Kidney (tissue), 14 donors: ENCODE measurements around the gene MEGF11. TPM values are rescaled to one million over a fixed set of nuclear protein-coding genes. Genes with fewer than 3 reads are reported as not detected.

ENCODE experiments used
- DNase-seq, 5 donors: peaks; one replicate each; pipeline ENCODE4 v3.0.0-alpha.2; 2013 to 2020
- FAIRE-seq: peaks from 2 replicates; lab custom pipeline; 2012; peaks lifted over from hg19 to GRCh38; lab: Jason Lieb, UNC
- H3K27ac ChIP-seq, 2 donors: one replicate each; pipeline ENCODE4 v1.7.0; 2013; ENCODE audit warnings: low read depth in 2 of 2, low read length in 2 of 2, inconsistent platforms in 1 of 2
- H3K27me3 ChIP-seq: one replicate; pipeline ENCODE4 v1.7.1; 2013; ENCODE audit warnings: low read length, inconsistent platforms; ENCODE audit not compliant: control insufficient read depth, insufficient read depth
- H3K36me3 ChIP-seq, 3 donors: one replicate each; pipeline versions ENCODE4 v1.7.0 to v1.7.1; 2013; ENCODE audit warnings: low read length in 3 of 3, control low read depth in 1 of 3, inconsistent platforms in 1 of 3; ENCODE audit not compliant: insufficient read depth in 3 of 3, control insufficient read depth in 2 of 3
- H3K4me1 ChIP-seq, 3 donors: one replicate each; pipeline versions ENCODE4 v1.7.0 to v1.7.1; 2013; ENCODE audit warnings: low read length in 3 of 3, inconsistent platforms in 1 of 3, low read depth in 1 of 3; ENCODE audit not compliant: control insufficient read depth in 2 of 3, insufficient read depth in 2 of 3
- H3K4me3 ChIP-seq, 3 donors: one replicate each; pipeline versions ENCODE4 v1.7.0 to v1.8.1; 2013; ENCODE audit warnings: low read length in 3 of 3, control low read depth in 1 of 3, inconsistent platforms in 1 of 3
- H3K9ac ChIP-seq, 3 donors: one replicate each; pipeline versions ENCODE4 v1.7.0 to v1.7.1; 2013; ENCODE audit warnings: low read length in 3 of 3, control low read depth in 1 of 3, inconsistent platforms in 1 of 3
- H3K9me3 ChIP-seq, 3 donors: one replicate each; pipeline versions ENCODE4 v1.7.0 to v1.7.1; 2013; ENCODE audit warnings: low read length in 3 of 3, control low read depth in 1 of 3, inconsistent platforms in 1 of 3; ENCODE audit not compliant: control insufficient read depth in 2 of 3, insufficient read depth in 1 of 3
- intact Hi-C: fragments of 100-400 bp; cut with DNase I; formaldehyde crosslinking; loops from one replicate; pipeline ENCODE4 v1.11.1; 2022
- polyA plus RNA-seq: library from polyadenylated mRNA; stranded (reverse); fragments of 350-450 nt; fragmentation: Illumina TruSeq; extraction: RNeasy Lipid Tissue Mini Kit (QIAGEN cat#74804); gene quantifications from one replicate; pipeline ENCODE4 v1.2.3, GENCODE V29; 2014; ENCODE audit warnings: low read depth, low replicate concordance; ENCODE audit not compliant: insufficient read depth
- total RNA-seq: library from RNA; stranded (reverse); fragmentation: NEBNext Ultra II Directional; extraction: Animal tissue kit (Norgen Biotek cat#: 25700); gene quantifications from one replicate; pipeline ENCODE4 v1.2.1, GENCODE V29; 2021
- TF ChIP-seq, protein P1 (sequence below): IDR thresholded peaks from 3 replicates; pipeline ENCODE4 v1.5.1; 2012; ENCODE audit warnings: mild to moderate bottlenecking, moderate library complexity, borderline replicate concordance; ENCODE audit not compliant: insufficient read depth; ENCODE audit errors: extremely low read depth
- donor health status: control.
- donor health status: control.
- donor health status: control.
- donor health status: control.
- donor health status: control.
- donor health status: DM: yes; HTN: yes; CAD: no.
- donor health status: Normal renal cell carcinoma (clear cell type).

The MEGF11 gene
- total and polyA plus RNA-seq, 2 donors from 2014 or later, result 10.4 to 41.8 TPM

DNA sequence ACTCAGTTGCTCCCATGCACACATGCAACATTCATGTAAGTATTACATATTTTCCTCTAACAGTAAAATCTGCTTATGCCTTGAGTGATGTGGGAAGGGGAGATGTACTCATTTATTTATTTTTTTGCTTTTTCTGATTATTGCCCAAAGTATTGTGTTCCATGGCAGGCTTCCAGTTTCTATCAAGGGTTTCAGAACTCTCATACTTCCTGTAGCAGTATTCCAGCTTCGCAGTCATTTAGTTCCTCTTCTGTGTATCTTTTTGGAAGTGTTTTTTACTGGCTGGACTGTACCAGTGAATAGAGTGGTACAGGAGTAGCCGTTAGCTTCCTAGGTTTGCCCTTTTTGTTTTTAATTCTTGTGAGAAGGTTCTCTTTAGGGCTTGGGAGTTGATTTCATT, 357.3 kb downstream of the MEGF11 start:
- Histone ChIP-seq H3K4me3 (no peak overlapping the region), H3K36me3 (peaks cover 0 to 7% (median 6%) of the 10 kb centered on the region in 3 donors), H3K4me1 (no peaks in the 10 kb centered on the region), H3K27me3 (no peaks in the 10 kb centered on the region), H3K9ac (no peak overlapping the region), H3K27ac (no peak overlapping the region), H3K9me3 (no peaks in the 10 kb centered on the region)
- DNase-seq (no peak), FAIRE-seq (no peak)
- TF ChIP-seq, protein P1, sequence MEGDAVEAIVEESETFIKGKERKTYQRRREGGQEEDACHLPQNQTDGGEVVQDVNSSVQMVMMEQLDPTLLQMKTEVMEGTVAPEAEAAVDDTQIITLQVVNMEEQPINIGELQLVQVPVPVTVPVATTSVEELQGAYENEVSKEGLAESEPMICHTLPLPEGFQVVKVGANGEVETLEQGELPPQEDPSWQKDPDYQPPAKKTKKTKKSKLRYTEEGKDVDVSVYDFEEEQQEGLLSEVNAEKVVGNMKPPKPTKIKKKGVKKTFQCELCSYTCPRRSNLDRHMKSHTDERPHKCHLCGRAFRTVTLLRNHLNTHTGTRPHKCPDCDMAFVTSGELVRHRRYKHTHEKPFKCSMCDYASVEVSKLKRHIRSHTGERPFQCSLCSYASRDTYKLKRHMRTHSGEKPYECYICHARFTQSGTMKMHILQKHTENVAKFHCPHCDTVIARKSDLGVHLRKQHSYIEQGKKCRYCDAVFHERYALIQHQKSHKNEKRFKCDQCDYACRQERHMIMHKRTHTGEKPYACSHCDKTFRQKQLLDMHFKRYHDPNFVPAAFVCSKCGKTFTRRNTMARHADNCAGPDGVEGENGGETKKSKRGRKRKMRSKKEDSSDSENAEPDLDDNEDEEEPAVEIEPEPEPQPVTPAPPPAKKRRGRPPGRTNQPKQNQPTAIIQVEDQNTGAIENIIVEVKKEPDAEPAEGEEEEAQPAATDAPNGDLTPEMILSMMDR, result no peak
- intact Hi-C loops, result no loop called here

DNA sequence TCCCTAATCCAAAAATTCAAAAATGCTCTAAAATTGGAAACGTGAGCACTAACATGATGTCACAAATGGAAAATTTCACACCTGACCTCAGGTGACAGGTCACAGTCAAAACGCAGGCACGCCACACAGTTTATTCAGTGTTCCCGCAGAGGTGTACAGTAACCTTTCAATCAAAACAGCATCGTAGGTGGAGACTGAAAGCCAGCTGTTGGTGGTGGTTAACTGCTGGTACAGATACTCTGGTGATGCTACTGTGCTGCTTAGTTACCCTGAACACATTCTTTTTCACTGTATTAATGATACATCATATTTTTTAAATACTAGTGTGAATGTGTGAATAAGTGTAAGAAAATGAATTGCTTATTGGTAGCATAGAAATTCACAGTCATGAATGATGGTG, 360.5 kb downstream of the MEGF11 start:
- TF ChIP-seq, protein P1, result no peak
- Histone ChIP-seq H3K27ac (no peak overlapping the region), H3K9ac (no peak overlapping the region), H3K4me3 (no peak overlapping the region), H3K36me3 (peaks cover 2 to 12% (median 9%) of the 10 kb centered on the region in 3 donors), H3K27me3 (no peaks in the 10 kb centered on the region), H3K4me1 (no peaks in the 10 kb centered on the region), H3K9me3 (no peaks in the 10 kb centered on the region)
- no peak for DNase-seq
- intact Hi-C loops, result no loop called here
- FAIRE-seq, result no peak

DNA sequence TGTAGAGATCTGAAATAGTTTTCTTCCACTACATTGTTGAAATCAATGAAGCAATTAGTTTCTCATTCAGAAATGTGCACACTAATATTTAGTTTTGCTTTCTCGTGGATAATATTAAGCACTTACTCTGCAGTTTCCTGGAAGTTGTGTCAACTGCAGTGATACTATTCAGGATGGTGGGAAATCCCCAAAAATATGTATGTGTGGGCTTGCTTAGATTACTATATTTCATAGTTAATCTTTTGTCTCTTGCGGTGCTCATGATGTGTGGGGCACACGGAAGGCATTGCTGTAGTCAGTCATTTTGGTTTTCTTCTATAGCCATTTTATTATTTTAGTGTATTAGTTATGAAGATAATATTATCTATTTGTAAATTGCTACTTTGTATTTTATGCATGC, 364.6 kb downstream of the MEGF11 start:
- Histone ChIP-seq H3K36me3 (peaks cover 2 to 24% (median 10%) of the 10 kb centered on the region in 3 donors), H3K27ac (no peak overlapping the region), H3K4me3 (no peak overlapping the region), H3K9ac (no peak overlapping the region), H3K4me1 (no peaks in the 10 kb centered on the region), H3K27me3 (no peaks in the 10 kb centered on the region), H3K9me3 (no peaks in the 10 kb centered on the region)
- no peak for DNase-seq
- intact Hi-C loops, result no loop called here
- TF ChIP-seq, protein P1, result no peak
- FAIRE-seq, result no peak

DNA sequence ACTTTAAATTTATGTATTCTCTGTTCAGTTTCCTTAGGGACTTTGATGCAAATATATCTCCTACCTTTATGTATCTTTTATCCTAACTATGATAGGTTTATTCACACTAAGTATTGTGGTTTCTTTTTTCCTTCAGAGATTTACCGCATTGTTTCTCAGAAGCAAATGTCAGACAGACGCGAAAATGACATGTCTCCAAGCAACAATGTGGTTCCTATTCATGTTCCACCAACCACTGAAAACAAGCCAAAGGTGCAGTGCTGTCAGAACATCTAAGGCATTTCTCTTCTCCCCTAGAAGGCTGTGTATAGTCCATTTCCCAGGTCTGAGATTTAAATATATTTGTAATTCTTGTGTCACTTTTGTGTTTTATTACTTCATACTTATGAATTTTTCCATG, 366.0 kb downstream of the MEGF11 start:
- FAIRE-seq, result no peak
- intact Hi-C loops, result no loop called here
- no peak overlapping the region for H3K9ac ChIP-seq
- no peaks in the 10 kb centered on the region for H3K9me3 ChIP-seq
- H3K27ac ChIP-seq, result no peak overlapping the region
- no peaks in the 10 kb centered on the region for H3K4me1 ChIP-seq
- no peak overlapping the region for H3K4me3 ChIP-seq
- TF ChIP-seq, protein P1, result no peak
- peaks cover 2 to 28% (median 10%) of the 10 kb centered on the region in 3 donors for H3K36me3 ChIP-seq
- DNase-seq, result no peak
- H3K27me3 ChIP-seq, result no peaks in the 10 kb centered on the region
